ENCODE data around the gene CEMIP2. TPM values are rescaled to one million over a fixed set of nuclear protein-coding genes. Genes with fewer than 3 reads are reported as not detected.

Gene CEMIP2
- total and polyA plus RNA-seq, 2 of the 13 experiments (the other 11 are each of a cell fraction or from before 2014, with no cell fraction given) = 94.3 to 128 TPM

- no peak for TF ChIP-seq ZNF75D (CRISPR knock-in tag; IDR thresholded peaks at IDR 0.05; ENCODE audit: borderline replicate concordance)
- no peak for TF ChIP-seq ZNF780A (CRISPR knock-in tag; IDR thresholded peaks at IDR 0.05)
- TF ChIP-seq IKZF1 (IDR thresholded peaks at IDR 0.05) = no peak
- no peak for TF ChIP-seq ZMAT5 (CRISPR knock-in tag; IDR thresholded peaks at IDR 0.05; ENCODE audit: borderline replicate concordance, low read depth)
- no peak for TF ChIP-seq REPIN1 (CRISPR knock-in tag; IDR thresholded peaks at IDR 0.05; ENCODE audit: borderline replicate concordance, low read depth)
- TF ChIP-seq TEF (CRISPR knock-in tag; IDR thresholded peaks at IDR 0.05) = no peak
- TF ChIP-seq XBP1 (CRISPR knock-in tag; IDR thresholded peaks at IDR 0.05) = no peak
Observed at GRCh38 chr9:71774920-71775319, 6.6 kb upstream of the CEMIP2 start (continued).

- TF ChIP-seq ASH2L (IDR thresholded peaks at IDR 0.05; ENCODE audit: insufficient read length, low read depth, low read length) = no peak
- no peak for TF ChIP-seq PHB2 (IDR thresholded peaks at IDR 0.05; ENCODE audit: partially characterized antibody)
- TF ChIP-seq ZNF460 (CRISPR knock-in tag; IDR thresholded peaks at IDR 0.05; ENCODE audit: borderline replicate concordance) = no peak
- no peak for TF ChIP-seq ZBTB20 (CRISPR knock-in tag; IDR thresholded peaks at IDR 0.05; ENCODE audit: borderline replicate concordance, low read depth)
- no peak for ATAC-seq
Observed at GRCh38 chr9:71772726-71773125, 4.4 kb upstream of the CEMIP2 start.

More at GRCh38 chr9:71772726-71773125, 4.4 kb upstream of the CEMIP2 start:
- Histone ChIP-seq H4K20me1 (ENCODE audit: insufficient read depth, low read length) (no peaks in the 10 kb centered on the region), H3K27me3 (ENCODE audit: control insufficient read depth in 1 of 2, insufficient read depth in 2 of 2, low read length in 2 of 2) (peaks cover 0 to 7% of the 10 kb centered on the region in 2 experiments; a peak in 1 of 5 replicates), H3K27ac (ENCODE audit: extremely low read length, insufficient read depth, low read length) (no peak overlapping the region), H3K79me2 (ENCODE audit: insufficient read depth, low read length) (peaks cover 7% of the 10 kb centered on the region), H3K4me2 (ENCODE audit: low read depth, low read length) (no peak overlapping the region), H3K9me3 (ENCODE audit: low read length) (no peaks in the 10 kb centered on the region), H3K4me1 (ENCODE audit: insufficient read depth, low read length) (peaks cover 12% of the 10 kb centered on the region), H3K36me3 (replicated peaks in 1 of 2; ENCODE audit: control insufficient read depth in 1 of 2, insufficient read depth in 2 of 2, low read length in 2 of 2) (no peaks in the 10 kb centered on the region), H2AFZ (ENCODE audit: low read length) (no peak overlapping the region), H3K4me3 (replicated peaks in 1 of 3; ENCODE audit: insufficient read depth in 1 of 3, low read depth in 2 of 3, low read length in 3 of 3) (no peak overlapping the region), H3K9ac (ENCODE audit: insufficient read depth, low read depth, low read length) (no peak overlapping the region)
- ChIA-PET POLR2A (no interaction called here), CTCF (ENCODE audit: low intra/inter-chr PET ratio, low total read pairs) (no interaction called here)
- no TSS peak for BruUV-seq (replicated peaks)
- intact Hi-C loops (cut with micrococcal nuclease; ENCODE audit: unreplicated experiment) = no loop called here
- 42% methylated on average over 4 of the region's 4 CpGs for WGBS (ENCODE audit: low lambda C conversion rate)
- in situ Hi-C loops (cut with HindIII; ENCODE audit: extremely low pct_ligation_motif_present, low pct_unique_long_range_greater_than_20kb) = no loop called here
- DNase-seq (ENCODE audit: low spot score) (no peak), FAIRE-seq (no peak)
